Neural progenitor cell (in vitro differentiated cells): ENCODE measurements around the gene MPO.

Experiments used
- CTCF ChIP-seq: fragments of 200-600 bp; sonication (generic); IDR thresholded peaks from 2 replicates; pipeline ENCODE4 v1.5.1; 2017; ENCODE audit warnings: antibody characterized with exemption, mild to moderate bottlenecking
- EZH2 ChIP-seq: fragments of 200-600 bp; sonication (generic); IDR thresholded peaks from 2 replicates; pipeline ENCODE4 v1.6.1; 2017; ENCODE audit warnings: antibody characterized with exemption, mild to moderate bottlenecking, moderate library complexity
- EZH2phosphoT487 ChIP-seq: fragments of 200-600 bp; sonication (generic); IDR thresholded peaks from 2 replicates; pipeline ENCODE4 v1.6.1; 2017; ENCODE audit warnings: antibody characterized with exemption

GRCh38 chr17:58238147-58238634, 42.5 kb downstream of the MPO start, which contains the start of gene LPO:
- TF ChIP-seq CTCF, result no peak
- no peak for TF ChIP-seq EZH2phosphoT487
- no peak for TF ChIP-seq EZH2
